Stimulated activated CD4-positive, alpha-beta T cell treated with anti-CD3 and anti-CD28 coated beads, Interleukin-15, amount 100 ng/mL, for 48 hours (primary cell): ENCODE results near the gene SDK1.
"Not testable (repeated sequence)": the region's sequence is repeated elsewhere in the genome, so short reads cannot be mapped to it uniquely, and the experiment has no call there.

Source experiments
- DNase-seq, 2 donors: peaks; one replicate each; pipeline ENCODE4 v3.0.0-alpha.2; 2020; ENCODE audit warnings: low read depth in 2 of 2

The SDK1 gene

DNA sequence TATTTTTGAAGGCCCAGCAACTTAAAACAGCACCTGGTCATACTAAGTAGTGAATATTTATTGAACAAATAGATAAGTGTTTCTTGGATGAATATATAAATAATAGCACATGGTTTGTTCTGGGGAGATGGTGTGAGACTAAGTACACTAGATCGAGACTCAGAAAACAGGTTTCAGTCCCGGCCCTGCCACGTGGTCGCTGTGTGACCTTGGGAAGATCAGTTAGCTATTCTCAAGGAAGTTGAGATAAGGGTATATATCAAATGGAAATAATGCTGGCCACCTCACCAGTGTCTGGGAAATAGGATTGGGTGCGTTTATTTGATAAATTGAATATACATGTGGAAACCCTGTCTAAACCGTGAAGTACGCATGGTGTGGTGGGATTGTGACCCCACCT lies 354.6 kb downstream of the SDK1 start:
- no peak for DNase-seq

DNA sequence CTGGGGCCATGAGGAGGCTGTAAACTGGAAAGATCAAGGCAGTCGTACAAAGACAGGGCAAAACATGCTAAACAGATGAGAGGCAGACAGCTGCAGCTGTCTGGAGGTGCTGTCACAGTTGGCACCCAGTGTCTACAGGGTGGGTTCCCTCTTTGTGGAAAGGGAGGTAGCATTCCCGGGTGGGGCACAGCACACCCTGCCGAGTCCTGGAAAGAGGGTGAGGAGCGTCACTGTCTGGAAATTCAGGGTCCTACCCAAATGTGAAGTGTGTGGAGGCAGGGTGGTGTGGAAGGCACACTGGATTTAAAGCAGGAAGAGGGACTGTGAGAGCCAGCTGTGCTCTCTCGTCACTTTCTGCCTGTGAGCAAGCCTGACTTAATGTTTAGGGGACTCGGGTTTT lies 356.2 kb downstream of the SDK1 start:
- DNase-seq = no peak

DNA sequence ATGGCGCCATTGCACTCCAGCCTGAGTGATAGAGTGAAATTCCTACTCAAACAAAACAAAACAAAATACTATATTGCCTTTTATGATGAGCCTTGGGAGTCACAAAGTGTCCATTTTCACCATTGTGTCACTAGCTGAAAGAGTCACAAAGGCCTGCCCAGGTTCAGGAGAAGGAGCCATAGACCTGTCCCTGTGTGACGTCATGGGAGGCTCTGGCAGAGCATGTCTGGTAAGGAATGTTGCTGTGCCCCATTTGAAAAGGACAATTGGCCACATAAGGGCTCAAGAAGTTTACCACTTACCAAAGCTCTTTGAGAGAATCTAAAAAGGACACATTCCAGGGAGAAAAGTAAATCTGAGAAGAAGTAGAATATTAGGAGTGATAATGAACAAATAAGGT lies 367.7 kb downstream of the SDK1 start:
- DNase-seq = no peak

DNA sequence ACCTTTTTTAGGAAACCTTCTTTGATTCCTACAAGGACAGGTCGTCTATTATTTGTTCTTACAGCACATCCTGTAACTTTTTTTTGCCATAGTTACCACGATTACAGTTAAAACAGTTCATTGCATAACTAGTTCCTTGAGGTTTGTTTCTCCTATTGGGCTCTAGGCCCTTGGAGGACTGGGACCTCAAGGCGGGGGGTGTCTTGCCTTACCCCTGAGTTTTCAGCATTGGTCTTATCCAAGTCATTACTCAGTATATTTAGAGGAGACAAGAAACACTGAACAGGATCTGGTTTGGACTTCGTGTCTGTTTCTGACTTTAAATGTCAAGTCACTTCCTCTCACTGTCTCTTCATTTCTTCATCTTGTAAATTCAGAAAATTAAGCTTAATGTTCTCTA lies 369.8 kb downstream of the SDK1 start:
- no peak for DNase-seq

DNA sequence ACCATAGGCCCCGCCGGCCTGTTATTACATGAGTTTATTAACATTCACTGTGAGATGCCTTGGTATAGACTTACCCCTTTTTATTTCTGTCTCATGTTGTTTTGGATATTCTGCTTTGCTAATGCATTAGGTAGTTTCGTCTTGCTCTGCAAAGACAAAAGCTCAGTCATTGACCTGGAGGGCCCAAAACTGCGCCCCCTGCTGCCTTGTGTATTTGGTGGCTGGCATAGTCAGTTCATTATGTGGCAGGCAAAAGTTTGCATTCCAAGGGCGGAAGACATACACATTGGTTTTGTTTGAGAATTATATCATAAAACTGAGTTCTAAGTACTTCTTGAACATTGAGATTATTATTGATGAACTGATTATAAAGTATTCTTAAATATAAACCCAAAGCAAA lies 372.5 kb downstream of the SDK1 start:
- peak in 1 of 2 donors; percentile 49 for DNase-seq

DNA sequence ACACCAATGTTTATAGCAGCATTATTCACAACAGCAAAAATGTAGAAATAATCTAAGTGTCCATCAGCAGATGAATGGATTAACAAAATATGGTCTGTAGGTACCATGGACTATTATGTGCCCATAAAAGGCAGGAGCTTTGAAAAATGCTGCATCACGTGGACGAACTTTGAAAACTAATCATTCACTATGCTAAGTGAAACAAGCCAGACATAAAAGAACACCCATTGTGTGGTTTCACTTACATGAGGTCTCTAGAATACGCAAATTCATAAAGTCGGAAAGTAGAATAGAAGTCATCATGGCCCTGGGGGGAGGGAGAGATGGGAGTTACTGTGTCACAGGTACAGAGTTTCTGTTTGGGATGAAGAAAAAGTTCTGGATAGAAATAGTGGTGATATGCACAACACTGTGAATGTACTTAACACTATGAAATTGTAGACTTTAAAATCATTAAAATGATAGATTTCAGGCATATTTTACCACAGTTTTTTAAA lies 377.3 kb downstream of the SDK1 start:
- no peak for DNase-seq

DNA sequence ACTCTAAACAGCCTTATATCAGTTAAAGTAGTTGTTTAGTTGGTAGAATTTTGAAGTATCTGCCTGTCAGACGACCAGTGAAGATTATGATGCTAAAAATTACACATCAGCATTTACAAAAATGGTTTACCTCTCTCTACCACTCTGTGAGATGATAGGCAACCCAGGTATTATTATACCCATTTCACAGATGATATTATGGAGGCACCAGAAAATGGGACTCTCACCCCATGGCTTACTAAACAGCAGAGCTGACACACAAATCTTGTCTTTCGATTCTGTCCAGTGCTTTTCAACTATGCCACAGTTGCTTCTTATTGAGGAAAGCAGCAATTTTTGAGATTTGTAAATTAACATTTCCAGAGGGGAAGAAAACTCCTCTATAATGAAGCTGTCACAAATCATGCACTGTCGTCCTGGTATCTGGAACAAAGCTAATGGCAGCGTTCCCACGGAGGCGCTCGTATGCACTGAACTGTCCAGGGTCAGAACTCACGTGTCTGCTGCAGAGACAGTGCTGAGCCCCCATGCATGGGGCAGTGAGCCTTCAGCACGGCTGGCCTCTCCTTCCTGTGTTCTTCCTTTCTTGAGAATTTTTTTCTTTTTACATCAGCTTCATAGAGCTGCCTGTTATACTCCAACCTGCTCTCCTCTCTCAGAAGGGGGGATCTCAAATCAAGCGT lies 381.1 kb downstream of the SDK1 start:
- DNase-seq = no peak

DNA sequence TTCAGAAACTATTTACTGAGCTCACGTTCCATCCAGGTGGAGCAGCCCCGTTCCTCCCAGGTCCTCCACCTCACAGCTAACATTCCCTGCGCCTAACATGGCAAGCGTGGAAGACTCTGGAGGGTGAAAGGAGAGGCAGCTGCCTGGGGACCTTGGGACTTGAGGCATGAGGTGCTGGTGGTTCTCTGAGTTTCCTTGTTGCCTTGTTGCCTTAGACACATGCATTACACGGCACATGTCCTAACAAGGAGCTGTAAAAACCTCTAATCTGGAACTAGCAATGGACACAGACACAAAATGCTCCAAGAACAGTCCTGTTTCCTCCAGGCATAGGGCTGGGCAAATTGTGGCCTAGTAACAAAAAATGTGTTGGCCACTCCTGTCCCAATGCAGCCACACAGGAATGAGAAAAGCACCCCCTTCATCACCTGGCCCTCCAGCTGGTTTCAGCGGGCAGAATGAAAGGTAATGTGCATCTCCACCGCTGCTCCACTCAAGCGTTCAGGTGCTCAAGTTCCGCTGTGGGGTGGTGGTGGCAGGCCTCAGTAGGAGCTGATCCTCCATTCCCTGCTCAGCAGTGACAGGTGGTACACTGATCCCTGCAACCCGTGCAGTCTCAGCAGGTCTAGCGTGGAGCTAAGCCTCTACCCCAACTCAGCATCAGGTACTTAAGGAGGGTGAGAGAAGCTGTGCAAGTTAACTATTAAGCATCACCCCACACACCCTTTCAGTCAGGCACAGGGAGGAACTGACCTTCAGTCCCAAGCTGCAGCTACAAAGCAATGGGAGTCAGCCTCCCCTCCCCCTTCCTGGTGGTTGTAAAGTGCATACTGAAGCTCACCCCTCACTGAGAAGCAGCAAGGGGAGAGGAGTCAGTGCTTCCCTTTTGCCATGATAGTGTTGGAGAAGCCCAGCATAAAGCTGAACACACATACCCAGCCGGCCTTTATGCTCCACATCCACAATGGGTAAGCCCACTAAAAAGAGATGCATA lies 382.8 kb downstream of the SDK1 start:
- DNase-seq = no peak

DNA sequence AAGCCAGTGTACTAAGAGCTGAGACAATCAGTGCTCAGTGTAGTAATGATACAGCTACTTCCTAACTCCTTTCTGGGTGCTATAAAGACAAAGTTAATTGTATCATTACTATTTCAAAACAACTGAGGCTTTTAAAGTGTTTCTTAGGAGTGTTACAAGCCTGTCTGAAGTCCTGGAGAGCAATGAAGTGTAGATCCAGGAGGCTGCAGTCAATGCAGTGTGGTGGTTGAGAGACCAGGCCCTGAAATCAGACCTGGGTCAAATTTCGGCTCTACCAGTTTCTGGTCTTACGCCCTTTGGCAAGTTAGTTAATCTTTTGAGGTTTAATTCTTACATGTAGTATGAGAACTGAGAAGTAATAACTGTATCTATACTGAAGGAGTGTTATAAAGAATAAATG lies 387.0 kb downstream of the SDK1 start:
- DNase-seq = no peak

DNA sequence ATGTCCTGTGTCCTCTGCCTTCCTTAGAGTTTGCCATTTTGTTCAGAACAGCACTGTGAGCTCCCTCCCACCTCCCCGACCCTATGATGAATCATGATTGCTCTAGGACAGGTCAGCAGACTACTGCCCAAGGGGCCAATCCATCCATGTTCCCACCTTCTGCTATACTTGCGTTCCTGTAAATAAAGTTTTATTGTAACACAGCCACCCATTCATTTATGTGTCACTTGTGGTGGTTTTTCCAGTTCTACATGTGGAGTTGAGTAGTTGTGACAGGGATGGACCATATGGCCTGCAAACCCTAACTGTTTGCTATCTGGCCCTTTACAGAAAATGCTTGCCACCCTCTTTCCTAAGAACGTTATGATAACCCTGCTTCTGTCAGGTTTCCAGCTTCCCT lies 387.8 kb downstream of the SDK1 start:
- no peak for DNase-seq

DNA sequence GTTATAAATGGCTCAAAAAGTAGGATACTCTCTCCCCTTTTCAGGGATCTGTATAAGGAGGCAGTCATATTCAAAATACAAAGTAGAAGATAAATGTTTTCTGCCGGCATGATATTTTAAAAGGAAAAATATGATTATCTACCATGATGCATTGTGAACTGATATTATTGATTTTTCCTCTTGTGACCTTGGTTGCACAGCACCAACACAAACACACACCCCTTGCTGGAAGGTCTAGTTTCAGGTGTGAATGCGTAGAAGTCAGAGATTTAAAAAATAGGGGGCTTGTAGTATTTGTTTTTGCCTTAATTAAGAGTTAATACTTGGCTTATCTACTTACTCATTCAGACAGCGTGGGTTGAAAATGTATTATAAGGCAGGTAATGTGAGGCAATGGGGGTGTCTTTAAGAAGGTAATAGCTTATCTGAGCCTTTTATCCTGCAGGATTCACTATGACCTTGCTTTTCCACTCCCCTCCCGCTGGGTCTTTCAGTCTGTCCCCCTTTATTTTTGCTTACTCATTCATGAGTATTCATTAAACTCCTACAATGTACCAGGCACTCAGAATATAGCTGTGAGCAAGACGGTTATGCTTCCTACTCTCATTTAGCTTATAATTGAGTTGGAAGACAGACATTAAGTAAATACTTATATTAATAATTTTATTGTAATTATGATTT lies 390.6 kb downstream of the SDK1 start:
- no peak for DNase-seq

DNA sequence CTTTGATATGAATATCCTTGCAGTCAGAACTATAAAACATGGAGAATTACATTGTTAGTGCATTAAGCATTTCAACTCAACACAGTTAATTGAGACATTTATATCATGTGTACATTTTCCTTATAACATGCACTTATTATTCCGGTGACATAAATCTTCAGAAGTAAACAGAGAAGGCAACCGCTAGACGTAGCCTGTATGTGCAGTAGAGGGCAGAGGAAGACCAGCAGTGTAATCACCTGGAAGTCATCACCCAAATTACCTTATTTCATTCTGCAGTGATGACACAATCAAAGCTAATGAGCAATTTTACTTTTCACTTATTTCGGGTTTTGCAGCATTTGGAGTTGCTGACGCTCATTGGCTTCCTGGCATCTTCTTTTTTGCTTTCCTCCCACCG lies 394.6 kb downstream of the SDK1 start:
- no peak for DNase-seq

DNA sequence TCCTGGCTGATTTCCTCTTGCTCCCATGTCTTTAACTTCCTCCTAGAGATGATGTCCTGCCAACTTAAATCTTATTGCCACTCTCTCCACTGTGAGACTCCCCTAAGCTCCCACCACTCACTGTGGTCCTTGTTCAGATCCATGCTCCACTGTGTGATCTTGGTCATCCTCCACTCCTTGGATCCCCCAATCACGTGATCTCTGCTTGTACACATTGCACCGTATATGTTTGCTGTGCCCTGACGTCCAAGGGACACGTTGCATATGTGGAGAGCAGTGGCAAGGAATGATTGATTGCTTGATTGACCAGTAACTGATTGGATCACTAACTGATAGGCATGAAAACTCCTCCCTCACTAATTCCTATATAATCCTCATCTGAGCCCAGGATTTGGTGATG lies 395.1 kb downstream of the SDK1 start:
- DNase-seq = no peak

DNA sequence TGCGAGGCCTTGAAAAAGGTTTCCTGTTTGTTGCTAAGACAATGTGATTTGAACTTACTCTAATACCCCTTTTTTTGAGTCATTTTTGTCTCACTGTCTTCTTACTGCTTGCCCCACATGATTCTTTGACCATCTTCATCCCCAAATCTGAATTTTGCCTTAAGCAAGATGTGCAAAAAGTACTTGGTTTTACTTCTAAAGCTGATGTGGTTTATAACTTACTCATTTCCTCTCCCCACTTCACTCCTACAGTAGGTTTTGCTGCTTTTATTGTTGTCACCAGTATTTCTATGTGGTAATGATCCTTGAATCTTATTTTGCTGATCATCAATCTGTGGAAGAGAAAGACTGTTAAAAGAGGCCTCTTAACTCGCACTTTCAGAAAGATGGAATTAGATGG lies 396.4 kb downstream of the SDK1 start:
- DNase-seq = no peak

DNA sequence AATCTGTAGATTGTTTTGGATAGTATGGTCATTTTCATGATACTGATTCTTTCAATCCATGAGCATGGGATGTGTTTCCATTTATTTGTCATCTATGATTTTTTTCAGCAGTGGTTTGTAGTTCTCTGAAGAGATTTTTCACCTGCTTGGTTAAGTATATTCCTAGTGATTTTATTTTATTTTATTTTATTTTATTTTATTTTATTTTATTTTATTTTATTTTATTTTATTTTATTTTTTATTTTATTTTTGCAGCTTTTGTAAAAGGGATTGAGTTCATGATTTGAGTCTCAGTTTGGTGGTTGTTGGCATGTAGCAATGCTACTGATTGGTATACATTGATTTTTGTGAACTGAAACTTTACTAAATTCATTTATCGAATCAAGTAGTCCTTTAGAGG lies 404.2 kb downstream of the SDK1 start:
- no peak for DNase-seq

DNA sequence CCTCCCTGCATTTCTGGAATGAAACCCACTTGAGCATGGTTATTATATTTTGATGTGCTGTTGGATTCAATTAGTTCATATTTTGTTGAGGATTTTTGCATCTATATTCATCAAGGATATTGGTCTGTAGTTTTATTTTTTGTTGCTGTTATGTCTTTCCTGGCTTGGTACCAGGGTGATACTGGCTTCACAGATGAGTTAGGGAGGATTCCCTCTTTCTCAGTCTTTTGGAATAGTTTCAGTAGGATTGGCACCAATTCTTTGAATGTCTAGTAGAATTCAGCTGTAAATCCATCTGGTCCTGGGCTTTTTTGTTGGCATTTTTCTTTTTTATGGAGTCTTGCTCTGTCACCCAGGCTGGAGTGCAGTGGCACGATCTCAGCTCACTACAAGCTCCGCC lies 405.0 kb downstream of the SDK1 start:
- DNase-seq = not testable (repeated sequence)

DNA sequence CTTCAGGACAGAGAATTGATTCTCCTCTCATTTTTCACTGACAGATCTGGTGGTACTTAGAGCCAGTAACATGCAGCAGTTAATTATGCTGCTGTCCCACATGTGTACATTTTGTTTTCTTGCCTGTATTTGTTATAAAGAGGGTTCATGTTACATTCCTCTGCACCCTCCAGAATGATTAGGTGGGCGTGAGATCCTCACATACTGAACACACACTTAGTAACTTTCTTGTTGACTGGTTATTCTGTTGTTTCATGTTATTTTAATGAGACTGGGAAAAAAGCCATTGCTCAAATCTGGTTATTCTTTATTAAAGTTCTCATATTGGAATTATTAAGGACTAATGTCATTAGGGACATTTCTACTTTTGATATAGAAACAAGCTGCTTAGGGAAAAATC lies 409.1 kb downstream of the SDK1 start:
- no peak for DNase-seq

DNA sequence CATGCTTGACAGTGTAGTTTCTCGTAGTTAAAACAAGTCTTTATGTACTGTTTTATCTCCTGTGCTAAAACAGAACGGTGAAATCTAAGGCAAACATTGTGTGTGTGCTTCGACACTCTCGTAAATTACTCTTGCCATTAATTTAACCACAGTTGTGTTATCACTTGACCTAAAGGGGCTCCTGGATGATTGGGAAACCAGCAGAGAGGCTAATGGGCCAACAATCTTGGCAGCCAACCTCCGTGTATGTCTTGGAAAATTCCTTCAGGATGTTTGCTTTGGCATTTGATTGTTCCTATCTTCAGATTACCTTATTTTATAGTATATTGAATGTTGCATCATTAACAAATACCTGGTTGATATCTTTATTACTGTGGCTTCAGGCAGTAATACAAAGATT lies 409.5 kb downstream of the SDK1 start:
- no peak for DNase-seq

DNA sequence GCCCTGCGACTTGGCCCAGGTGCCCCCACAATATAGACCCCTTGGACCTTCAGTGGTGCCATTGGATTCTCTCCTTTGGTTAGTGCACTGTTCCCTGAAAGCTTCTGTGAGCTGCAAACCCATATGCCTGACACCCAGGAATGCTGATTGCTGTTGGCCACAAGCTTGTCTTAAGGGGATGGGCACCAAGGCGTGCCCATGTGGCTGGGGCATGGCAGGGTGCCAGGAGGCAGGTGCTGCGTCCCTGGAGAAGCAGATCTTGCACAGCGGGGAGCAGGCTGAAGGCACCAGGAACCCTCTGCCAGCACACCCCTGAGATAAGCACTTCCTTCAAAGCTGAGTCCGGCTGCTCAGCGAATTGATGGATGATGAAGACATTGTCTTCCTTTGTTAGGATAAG lies 411.8 kb downstream of the SDK1 start:
- DNase-seq = no peak

DNA sequence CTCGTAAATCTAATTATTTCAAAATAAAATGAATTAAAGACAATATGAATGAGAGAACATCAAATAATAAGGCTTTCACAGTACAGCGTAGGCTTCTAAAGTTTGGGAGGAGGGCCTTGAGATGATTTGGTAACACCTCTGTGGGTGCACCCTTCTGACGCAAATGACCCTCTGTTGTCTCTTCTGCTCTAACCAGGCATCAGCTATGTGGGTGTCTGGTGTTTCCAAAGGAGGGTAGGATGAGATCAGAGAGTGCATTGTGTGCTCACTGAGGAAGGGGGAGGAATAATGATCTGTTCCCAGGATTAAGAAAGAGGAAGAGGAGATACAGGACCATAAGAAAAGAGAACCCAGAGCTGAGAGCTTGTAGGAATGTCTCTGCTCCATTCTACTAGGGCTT lies 420.4 kb downstream of the SDK1 start:
- DNase-seq = no peak

DNA sequence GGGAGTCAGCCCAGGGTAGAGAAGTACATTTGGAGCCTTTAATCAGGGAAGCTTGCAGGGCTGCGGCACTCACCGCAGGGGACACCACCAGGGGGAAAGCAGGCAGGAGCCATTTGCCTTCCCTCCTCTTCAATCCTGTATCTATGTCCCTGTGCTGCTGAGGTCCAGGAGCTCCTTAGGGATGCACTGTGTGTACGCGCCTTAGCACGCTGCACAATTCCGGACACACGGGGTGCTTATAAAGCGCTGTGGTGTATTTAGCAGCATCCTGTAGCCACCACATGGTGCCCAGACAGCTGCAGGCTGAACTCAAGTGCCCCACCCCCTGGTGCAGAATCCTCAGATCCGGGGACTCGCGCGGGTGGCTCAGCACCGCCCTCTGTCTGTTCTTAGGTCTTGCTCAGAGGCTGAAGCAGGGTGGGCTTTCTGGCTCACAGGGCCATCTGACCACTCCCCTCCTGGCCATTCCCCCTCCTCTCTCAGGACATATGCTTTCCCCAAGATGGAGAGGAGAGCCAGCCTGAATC lies 421.4 kb downstream of the SDK1 start:
- DNase-seq = peak in 1 of 2 donors; percentile 0
